ENCODE results near the gene ADGRD1.

The ADGRD1 gene

DNA sequence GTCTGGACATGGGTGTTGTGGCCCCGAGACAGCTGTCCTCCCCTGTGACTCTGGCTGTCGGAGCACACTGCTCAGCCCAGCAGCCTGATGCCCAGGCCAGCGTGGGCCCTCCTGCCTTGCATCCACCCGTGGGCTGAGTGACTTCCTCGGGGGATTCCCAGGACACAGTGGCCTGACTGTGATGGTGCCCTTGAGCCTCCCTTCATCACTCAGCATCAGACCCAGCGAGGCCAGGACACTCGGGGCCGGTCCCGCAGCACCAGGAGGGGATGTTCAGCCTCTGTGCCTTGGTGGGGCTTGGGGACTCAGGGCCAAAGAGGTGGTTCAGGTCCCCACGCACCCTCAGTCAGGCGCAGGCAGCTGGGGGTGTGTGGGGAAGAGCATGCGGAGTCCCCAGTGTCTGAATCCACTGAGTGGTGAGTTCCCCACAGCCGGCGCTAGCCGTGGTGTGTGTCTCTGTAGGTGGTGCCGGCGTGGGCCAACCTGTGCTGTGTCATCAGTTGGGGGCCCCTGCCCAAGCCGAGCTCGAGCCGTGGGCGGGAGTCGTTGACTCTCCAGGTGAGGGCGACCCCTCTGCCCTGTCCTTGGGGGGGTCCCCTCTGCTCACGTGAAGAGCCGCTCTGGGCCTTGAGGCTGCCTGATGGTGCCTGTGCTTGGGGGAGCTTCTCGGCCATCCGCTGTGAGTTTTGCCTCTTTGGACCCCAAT, 185.8 kb downstream of the ADGRD1 start:
- DNase-seq (ENCODE audit: low spot score) = no peak
- in situ Hi-C loops (cut with MboI; ENCODE audit: low pct_unique_long_range_greater_than_20kb, low sequenced_read_pairs, unreplicated experiment) = no loop called here
- TF ChIP-seq, protein P1, sequence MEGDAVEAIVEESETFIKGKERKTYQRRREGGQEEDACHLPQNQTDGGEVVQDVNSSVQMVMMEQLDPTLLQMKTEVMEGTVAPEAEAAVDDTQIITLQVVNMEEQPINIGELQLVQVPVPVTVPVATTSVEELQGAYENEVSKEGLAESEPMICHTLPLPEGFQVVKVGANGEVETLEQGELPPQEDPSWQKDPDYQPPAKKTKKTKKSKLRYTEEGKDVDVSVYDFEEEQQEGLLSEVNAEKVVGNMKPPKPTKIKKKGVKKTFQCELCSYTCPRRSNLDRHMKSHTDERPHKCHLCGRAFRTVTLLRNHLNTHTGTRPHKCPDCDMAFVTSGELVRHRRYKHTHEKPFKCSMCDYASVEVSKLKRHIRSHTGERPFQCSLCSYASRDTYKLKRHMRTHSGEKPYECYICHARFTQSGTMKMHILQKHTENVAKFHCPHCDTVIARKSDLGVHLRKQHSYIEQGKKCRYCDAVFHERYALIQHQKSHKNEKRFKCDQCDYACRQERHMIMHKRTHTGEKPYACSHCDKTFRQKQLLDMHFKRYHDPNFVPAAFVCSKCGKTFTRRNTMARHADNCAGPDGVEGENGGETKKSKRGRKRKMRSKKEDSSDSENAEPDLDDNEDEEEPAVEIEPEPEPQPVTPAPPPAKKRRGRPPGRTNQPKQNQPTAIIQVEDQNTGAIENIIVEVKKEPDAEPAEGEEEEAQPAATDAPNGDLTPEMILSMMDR (IDR thresholded peaks at IDR 0.05; ENCODE audit: extremely low read depth, insufficient read depth, missing control alignments) = no peak

DNA sequence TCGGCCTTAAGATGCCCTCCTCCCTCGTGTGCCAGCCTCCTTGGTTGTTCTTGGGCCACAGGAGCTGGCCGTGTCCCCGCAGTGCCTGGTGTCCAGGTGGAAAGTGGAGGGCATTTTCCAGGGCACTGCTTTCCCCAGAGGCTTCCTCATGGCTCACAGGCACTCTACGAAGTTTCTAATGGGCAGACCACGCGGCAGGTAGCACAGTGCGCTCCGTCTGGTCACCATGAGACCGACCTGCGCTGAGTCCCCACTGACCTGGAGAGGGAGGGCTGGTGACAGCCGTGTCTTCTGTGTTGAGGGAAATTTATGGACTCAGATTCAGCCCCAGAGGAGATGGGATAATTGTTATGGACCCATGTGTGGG, 186.3 kb downstream of the ADGRD1 start:
- TF ChIP-seq, protein P1 (IDR thresholded peaks at IDR 0.05; ENCODE audit: extremely low read depth, insufficient read depth, missing control alignments) = no peak
- no peak for DNase-seq (ENCODE audit: low spot score)
- in situ Hi-C loops (cut with MboI; ENCODE audit: low pct_unique_long_range_greater_than_20kb, low sequenced_read_pairs, unreplicated experiment) = no loop called here

DNA sequence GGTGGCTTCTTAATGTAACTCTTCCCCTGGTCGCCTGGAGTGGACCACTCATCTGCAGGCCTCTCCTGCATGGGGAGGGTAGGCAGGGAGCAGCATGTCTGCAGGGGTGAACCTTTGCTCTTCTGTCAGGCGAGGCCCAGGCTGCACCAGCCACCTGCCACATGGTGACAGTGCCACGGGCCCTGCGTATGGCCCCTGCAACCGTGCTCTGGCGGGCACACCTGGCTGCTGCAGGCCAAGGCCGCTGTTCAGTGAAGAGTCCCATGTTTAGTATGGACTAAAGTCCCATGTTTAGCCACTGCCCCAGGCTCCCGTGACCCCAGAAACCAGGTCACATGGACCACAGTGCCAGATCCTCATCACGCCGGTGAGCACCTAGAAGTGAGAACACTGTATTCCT, 187.0 kb downstream of the ADGRD1 start:
- in situ Hi-C loops (cut with MboI; ENCODE audit: low pct_unique_long_range_greater_than_20kb, low sequenced_read_pairs, unreplicated experiment) = no loop called here
- TF ChIP-seq, protein P1 (IDR thresholded peaks at IDR 0.05; ENCODE audit: extremely low read depth, insufficient read depth, missing control alignments) = no peak
- DNase-seq (ENCODE audit: low spot score) = no peak

DNA sequence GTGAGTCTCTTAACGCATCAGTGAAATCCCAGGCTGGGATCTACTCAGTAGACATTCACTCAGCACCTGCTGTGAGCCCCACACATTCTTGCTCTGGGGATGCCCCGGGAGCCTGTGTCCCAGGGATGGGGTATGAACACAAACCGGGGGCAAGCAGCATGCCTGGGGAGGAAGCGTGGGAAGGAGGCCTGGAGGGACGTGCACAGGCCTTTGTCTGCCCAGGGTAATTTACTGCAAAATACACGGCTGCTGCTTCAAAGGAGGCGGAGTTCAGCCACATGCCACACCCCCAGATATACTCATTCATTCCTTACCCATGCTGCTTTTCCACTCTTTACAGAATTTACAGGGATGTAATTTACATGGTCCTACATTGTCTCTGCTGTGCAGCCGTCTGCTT, 187.8 kb downstream of the ADGRD1 start:
- no peak for DNase-seq (ENCODE audit: low spot score)
- TF ChIP-seq, protein P1 (IDR thresholded peaks at IDR 0.05; ENCODE audit: extremely low read depth, insufficient read depth, missing control alignments) = no peak
- in situ Hi-C loops (cut with MboI; ENCODE audit: low pct_unique_long_range_greater_than_20kb, low sequenced_read_pairs, unreplicated experiment) = no loop called here

DNA sequence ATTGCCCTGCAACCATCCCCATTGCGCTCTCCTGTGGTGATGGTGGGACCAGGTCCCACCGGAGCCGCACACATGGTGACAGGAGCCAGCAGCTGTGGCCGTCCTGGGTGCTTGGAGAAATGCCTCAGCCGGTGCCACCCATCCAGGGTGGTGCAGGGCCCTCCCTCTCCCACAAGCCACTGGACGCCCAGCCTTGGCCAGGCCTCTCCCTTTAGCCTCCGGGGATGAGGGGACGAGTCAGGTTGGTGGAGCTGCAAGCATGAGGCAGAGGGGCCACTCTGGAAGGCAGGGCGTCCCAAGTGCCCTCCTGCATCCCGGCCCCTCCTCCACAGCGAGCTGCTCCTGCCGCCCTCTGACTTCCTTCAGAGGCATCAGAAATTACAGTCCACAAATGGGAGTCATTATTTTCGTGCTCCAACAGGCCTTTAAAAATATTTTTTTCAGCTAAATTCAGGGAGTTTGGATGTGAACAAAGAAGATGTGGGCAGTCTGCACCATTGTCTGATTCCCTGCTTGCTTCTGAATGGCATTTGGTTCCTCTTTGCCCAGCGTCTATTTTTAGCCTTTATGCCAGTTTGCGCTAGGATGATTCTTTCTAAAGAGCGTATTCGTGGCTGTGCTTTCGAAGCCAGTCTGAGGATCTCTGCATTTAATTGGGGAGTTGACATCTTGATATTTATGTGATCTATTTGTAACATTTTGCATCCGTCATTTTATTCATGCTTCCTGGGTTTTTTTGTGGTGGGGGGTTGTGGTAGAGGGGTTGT, 189.4 kb downstream of the ADGRD1 start:
- TF ChIP-seq, protein P1 (IDR thresholded peaks at IDR 0.05; ENCODE audit: extremely low read depth, insufficient read depth, missing control alignments) = no peak
- in situ Hi-C loops (cut with MboI; ENCODE audit: low pct_unique_long_range_greater_than_20kb, low sequenced_read_pairs, unreplicated experiment) = no loop called here
- DNase-seq (ENCODE audit: low spot score) = no peak

DNA sequence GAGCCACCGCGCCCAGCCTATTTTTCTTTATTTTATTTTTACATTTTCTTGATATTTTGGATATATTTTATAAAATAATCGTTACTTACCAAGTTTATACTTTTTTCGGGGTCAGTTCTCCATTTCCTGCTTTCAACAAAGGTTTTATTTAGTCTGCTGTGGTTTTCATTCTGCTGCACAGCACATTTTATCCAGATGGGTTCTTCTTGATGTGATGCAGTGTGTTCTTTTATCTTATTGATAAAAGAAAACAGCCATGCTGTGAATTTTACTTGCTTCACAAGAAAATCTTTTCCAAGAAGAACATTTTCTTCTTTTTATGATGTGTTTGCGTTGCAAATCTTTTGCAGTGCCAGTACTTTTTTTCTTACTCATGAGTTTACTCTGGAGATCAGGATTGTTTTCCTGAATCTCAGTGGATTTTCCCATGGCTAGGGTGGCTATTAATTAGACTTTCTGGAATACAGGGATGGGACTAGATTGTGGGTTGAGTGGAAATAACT, 192.5 kb downstream of the ADGRD1 start:
- TF ChIP-seq, protein P1 (IDR thresholded peaks at IDR 0.05; ENCODE audit: extremely low read depth, insufficient read depth, missing control alignments) = no peak
- no peak for DNase-seq (ENCODE audit: low spot score)
- in situ Hi-C loops (cut with MboI; ENCODE audit: low pct_unique_long_range_greater_than_20kb, low sequenced_read_pairs, unreplicated experiment) = no loop called here

Data from GM13977 (cell line).